Stomach (tissue), 4 donors: ENCODE data around the gene CLEC4A.

ENCODE experiments used
- POLR2A ChIP-seq, 4 donors: fragments of 450-650 bp; IDR thresholded peaks; one replicate each; pipeline ENCODE4 v1.6.1; 2016; ENCODE audit warnings: antibody characterized with exemption in 4 of 4, control low read depth in 2 of 4, mild to moderate bottlenecking in 1 of 4, moderate library complexity in 1 of 4
- POLR2AphosphoS5 ChIP-seq, 3 donors: sonication (generic); formaldehyde crosslinking; IDR thresholded peaks; one replicate each; pipeline ENCODE4 v1.6.1; 2016; ENCODE audit warnings: antibody characterized with exemption in 3 of 3
- TF ChIP-seq, protein P1 (sequence below), 7 experiments: fragments of 450-650 bp in 4 of 7; fragments of 200-600 bp in 3 of 7; sonication (generic) in 3 of 7; IDR thresholded peaks; one replicate each; pipeline ENCODE4 v1.5.1; 2016 to 2019; ENCODE audit warnings: antibody characterized with exemption in 7 of 7, control low read depth in 2 of 7, mild to moderate bottlenecking in 1 of 7

DNA sequence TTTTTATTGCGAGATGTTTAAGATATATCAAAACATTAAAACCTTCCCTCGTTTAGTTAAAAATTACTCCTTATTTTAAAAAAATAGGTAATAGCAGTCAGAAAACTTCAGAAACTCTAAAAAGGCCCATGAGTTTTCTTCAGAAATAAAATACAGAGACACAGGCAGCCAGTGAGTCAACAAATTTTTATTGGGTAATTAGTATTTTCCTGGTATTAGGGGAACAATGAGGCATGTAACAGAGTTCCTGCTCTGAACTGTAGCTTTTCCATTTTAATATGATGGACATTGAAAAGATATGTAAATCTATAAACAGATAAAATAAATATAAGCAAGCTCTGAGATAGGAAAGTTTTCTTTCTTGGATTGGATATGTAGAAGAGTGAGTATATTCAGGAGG, 33.0 kb downstream of the CLEC4A start:
- TF ChIP-seq, protein P1, sequence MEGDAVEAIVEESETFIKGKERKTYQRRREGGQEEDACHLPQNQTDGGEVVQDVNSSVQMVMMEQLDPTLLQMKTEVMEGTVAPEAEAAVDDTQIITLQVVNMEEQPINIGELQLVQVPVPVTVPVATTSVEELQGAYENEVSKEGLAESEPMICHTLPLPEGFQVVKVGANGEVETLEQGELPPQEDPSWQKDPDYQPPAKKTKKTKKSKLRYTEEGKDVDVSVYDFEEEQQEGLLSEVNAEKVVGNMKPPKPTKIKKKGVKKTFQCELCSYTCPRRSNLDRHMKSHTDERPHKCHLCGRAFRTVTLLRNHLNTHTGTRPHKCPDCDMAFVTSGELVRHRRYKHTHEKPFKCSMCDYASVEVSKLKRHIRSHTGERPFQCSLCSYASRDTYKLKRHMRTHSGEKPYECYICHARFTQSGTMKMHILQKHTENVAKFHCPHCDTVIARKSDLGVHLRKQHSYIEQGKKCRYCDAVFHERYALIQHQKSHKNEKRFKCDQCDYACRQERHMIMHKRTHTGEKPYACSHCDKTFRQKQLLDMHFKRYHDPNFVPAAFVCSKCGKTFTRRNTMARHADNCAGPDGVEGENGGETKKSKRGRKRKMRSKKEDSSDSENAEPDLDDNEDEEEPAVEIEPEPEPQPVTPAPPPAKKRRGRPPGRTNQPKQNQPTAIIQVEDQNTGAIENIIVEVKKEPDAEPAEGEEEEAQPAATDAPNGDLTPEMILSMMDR (IDR thresholded peaks at IDR 0.05), result no peak
- TF ChIP-seq POLR2A (IDR thresholded peaks at IDR 0.05) (no peak), POLR2AphosphoS5 (IDR thresholded peaks at IDR 0.05) (no peak)
